Subcutaneous adipose tissue (tissue), 4 donors: ENCODE measurements around the gene JAKMIP2. TPM values are rescaled to one million over a fixed set of nuclear protein-coding genes. Genes with fewer than 3 reads are reported as not detected.

Source experiments
- CTCF ChIP-seq: fragments of 450-650 bp; IDR thresholded peaks from one replicate; pipeline ENCODE4 v1.5.1; 2016; ENCODE audit warnings: low read depth, mild to moderate bottlenecking, control low read depth, antibody characterized with exemption, moderate library complexity
- total RNA-seq, 4 donors: library from RNA; depleted of rRNA; stranded (reverse); fragments of >200 nt; gene quantifications; one replicate each; pipeline ENCODE4 v1.1.0, GENCODE V29; 2016

JAKMIP2 gene
- total RNA-seq, 4 donors from 2014 or later = 0.19 to 13.4 (median 2.0) TPM; not detected in 1

GRCh38 chr5:147633173-147633572 lies 149.4 kb downstream of the JAKMIP2 start:
- no peak for TF ChIP-seq CTCF

DNA sequence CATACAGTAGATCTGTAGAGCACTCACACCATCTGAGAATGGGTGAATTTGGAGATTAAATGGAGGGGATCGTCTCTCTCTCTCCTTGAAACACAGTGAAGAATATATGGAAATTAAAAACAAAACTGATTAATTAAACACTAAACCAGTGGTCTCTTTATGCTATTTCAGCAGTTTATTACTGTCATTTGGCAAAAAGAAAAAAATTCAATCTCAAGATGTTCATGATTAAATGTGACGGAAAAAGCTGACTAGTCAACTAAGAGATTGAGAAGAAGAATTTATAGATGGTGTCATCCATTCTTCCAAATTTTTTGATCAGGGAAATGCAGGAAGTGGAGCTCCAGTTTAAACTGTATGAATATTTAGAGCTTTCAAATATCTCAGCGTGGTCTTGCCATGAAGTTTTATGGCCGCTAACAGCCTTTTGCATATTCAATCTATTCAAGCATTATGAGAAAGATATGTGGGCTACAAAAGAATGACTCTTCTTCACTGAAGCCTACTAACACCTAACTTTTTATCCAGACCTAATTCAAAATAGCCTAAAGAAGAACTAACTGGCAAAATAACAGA lies 151.0 kb downstream of the JAKMIP2 start:
- TF ChIP-seq CTCF = no peak

DNA sequence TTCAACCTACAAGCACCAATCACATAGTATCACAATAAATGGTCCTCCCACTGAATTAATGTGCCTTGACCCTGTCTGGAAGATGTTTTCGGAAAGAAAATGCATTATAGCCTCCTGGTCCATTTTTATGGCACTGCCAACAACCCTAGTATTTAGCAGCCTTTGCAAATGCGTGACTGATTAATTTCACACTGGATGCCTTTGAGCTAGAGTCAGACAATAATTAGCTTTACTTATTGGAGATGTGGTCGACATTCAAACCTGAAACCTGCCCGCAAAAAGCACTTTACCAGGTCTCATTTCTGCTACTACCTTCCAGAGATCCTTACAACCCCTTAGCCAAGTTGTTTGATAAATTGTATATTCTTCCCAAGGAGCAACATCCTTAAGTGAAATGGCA lies 153.3 kb downstream of the JAKMIP2 start:
- TF ChIP-seq CTCF = no peak

DNA sequence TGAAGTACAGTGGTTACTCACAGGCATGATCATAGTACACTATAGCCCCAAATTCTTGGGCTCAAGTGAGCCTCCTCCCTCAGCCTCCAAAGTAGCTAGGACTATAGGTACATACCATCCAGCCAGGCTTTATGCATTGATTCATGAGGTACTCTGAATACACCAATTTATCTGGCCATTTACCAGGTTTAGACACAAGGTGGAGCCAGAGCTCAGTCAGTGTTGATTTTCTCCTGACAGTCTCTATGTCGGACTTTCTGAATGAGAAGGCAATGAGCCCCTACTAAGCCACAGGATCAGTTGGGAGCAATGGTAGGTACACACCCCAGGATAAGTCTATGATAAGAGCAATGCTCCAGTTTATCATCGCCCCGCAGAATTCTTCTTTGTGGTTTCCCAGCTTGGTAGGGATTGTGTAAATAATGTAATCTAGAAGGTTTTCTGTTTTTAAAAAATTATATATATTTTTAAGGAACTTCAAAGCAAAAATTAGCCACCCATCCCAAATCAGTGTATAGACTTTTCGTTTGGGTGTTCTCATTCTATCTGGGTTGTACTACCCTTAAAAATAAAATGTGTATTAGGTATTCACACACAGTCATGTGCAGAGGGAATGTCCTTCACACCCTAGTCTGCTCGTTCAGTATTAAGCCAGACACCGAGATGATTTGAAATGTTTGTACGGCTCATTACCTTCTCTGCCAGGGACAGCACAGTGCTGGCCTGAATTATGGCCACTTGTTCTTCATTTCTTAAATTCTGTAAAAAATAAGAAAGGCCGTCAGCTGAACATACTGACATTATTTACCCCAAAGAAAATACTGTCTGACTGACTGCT lies 154.3 kb downstream of the JAKMIP2 start:
- no peak for TF ChIP-seq CTCF

- TF ChIP-seq CTCF = no peak
Observed at GRCh38 chr5:147626464-147626863, 156.1 kb downstream of the JAKMIP2 start.

GRCh38 chr5:147621016-147621415 lies 161.5 kb downstream of the JAKMIP2 start:
- TF ChIP-seq CTCF = no peak

- no peak for TF ChIP-seq CTCF
Observed at GRCh38 chr5:147619281-147619878, 163.1 kb downstream of the JAKMIP2 start.
